DND-41 (cell line): ENCODE data around the gene MAST4.

ENCODE experiments used
- CTCF ChIP-seq: IDR thresholded peaks from 2 replicates; pipeline ENCODE4 v1.5.1; 2012; ENCODE audit warnings: borderline replicate concordance, low read length, moderate library complexity, mild to moderate bottlenecking; ENCODE audit not compliant: poor library complexity, severe bottlenecking; ENCODE audit errors: extremely low read depth
- EZH2 ChIP-seq: IDR thresholded peaks from 3 replicates; pipeline ENCODE4 v1.6.1; 2012; ENCODE audit warnings: borderline replicate concordance, low read depth, mild to moderate bottlenecking, moderate library complexity, low read length, inconsistent platforms; ENCODE audit not compliant: severe bottlenecking

- TF ChIP-seq CTCF (no peak), EZH2 (no peak)
Observed at GRCh38 chr5:66840511-66841013, 244.4 kb downstream of the MAST4 start.
